Adipose tissue (tissue), 3 donors: ENCODE results near the gene FDX2. TPM values are rescaled to one million over a fixed set of nuclear protein-coding genes. Genes with fewer than 3 reads are reported as not detected.
A peak's percentile ranks its signal among the peaks of the same experiment; 100 is the strongest.

Source experiments
- H3K27ac ChIP-seq: one replicate; pipeline ENCODE4 v1.5.1; 2013; ENCODE audit warnings: low read depth, low read length
- WGBS, 3 donors: extraction: QIAGEN DNeasy Blood & Tissue Kit; methylation state at CpG; one replicate each; pipeline ENCODE4 v1.1.7; 2013; 5-methylcytosine and 5-hydroxymethylcytosine counted together
- polyA plus RNA-seq, 3 donors: library from polyadenylated mRNA; stranded (reverse); fragments of 200-250 nt; gene quantifications; one replicate each; pipeline ENCODE4 v1.2.3, GENCODE V29; 2013
- donor health status: healthy with polysubstance abuse.
- donor health status: Bipolar disorder and iron deficiency.
- donor health status: healthy.

The FDX2 gene
- polyA plus RNA-seq, 3 donors: 13.0 to 22.5 (median 19.1) TPM

GRCh38 chr19:10270616-10271394, 45.0 kb downstream of the FDX2 start, which contains the start of gene ICAM1:
ICAM1 (plus strand) TSS chr19:10271120; CDS start chr19:10271160, 40 bp downstream.
- WGBS, 3 donors: 1 to 2% (median 1%) methylated on average over 51 of the region's 51 CpGs
- peak within 1 kb of the TSS; percentile 94 for H3K27ac ChIP-seq

- H3K27ac ChIP-seq: peak overlapping the region; percentile 94
Measured at GRCh38 chr19:10270180-10270615, 45.6 kb downstream of the FDX2 start.

DNA sequence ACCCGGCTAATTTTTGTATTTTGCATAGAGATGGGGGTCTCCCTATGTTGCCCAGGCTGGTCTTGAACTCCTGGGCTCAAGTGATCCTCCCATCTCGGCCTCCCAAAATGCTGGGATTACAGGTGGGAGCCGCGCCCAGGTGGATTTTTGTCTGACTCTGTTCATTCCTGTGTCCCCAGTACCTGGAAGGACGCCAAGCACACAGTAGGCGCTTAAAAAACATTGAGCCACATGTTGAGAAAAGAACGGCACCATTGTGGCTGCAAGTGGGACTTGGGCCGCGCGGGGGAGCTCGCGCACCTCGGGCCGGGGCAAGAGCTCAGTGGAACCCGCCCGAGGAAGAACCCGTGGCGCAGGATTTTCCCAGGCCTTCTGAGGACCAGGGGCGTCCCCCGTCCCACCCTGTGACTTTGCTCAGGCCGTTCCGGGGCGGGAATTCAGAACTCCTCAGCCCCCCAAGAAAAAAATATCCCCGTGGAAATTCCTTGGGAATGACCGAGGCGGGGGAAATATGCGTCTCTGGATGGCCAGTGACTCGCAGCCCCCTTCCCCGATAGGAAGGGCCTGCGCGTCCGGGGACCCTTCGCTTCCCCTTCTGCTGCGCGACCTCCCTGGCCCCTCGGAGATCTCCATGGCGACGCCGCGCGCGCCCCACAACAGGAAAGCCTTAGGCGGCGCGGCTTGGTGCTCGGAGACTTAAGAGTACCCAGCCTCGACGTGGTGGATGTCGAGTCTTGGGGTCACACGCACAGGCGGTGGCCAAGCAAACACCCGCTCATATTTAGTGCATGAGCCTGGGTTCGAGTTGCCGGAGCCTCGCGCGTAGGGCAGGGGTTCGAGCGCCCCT, 46.3 kb downstream of the FDX2 start:
- 3 to 4% (median 4%) methylated on average over 59 of the region's 59 CpGs for WGBS, 3 donors
- H3K27ac ChIP-seq: peak overlapping the region; percentile 94

More at GRCh38 chr19:10270180-10270615, 45.6 kb downstream of the FDX2 start:
- 2 to 3% (median 3%) methylated on average over 33 to 37 of the region's 37 CpGs for WGBS, 3 donors

- peak overlapping the region; percentile 32 for H3K27ac ChIP-seq
- 43 to 60% (median 49%) methylated on average over 6 of the region's 6 CpGs for WGBS, 3 donors
Measured at GRCh38 chr19:10268071-10268470, 47.7 kb downstream of the FDX2 start.

GRCh38 chr19:10266706-10267105, 49.1 kb downstream of the FDX2 start:
- 66 to 84% (median 79%) methylated on average over 7 of the region's 7 CpGs for WGBS, 3 donors
- no peak overlapping the region for H3K27ac ChIP-seq

GRCh38 chr19:10262771-10263170, 53.0 kb downstream of the FDX2 start:
- no peak overlapping the region for H3K27ac ChIP-seq
- 76 to 88% (median 77%) methylated on average over 7 of the region's 7 CpGs for WGBS, 3 donors

DNA sequence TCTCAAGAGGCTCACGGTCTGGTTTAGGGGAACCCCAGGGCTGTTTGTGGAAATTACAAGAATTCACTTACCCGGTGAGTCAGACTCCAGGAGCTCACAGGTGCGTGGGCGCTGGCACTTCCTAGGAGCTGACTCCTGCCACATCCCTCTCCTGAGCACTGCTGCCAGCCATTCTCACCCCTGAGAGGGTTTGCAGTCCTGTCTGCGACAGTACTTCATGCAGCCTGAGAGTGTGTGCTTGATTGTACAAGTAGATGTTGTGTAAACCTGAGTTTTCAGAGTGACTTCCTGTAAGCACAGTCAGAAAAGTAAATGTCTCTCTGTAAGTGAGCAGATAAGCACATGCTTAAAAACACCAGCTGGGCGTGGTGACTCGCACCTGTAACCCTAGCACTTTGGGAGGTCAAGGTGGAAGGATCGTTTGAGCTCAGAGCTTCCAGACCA, 55.7 kb downstream of the FDX2 start:
- no peak overlapping the region for H3K27ac ChIP-seq
- WGBS, 3 donors: 75 to 80% (median 76%) methylated on average over 8 of the region's 8 CpGs

Other genes with a start within 250 kb of the FDX2 start
- 10 to 100 TPM; 17.2 to 27.4 (median 22.2) TPM for gene SHFL, start 229.7 kb downstream of the FDX2 start, polyA plus RNA-seq
- 1 to 10 TPM in 1 of 3 donors, under 1 TPM in 2; 0.22 to 1.0 (median 0.43) TPM for gene ANGPTL6, start 213.3 kb downstream of the FDX2 start, polyA plus RNA-seq
- 10 to 100 TPM; 21.7 to 59.1 (median 37.2) TPM for gene PPAN, start 209.7 kb downstream of the FDX2 start, polyA plus RNA-seq
- 10 to 100 TPM in 1 of 3 donors, 1 to 10 TPM in 2; 3.6 to 10.7 (median 4.3) TPM for gene P2RY11, start 204.3 kb downstream of the FDX2 start, polyA plus RNA-seq
- gene EIF3G, start 196.1 kb downstream of the FDX2 start, polyA plus RNA-seq: 100 to 1,000 TPM; 193 to 249 (median 243) TPM
- gene DNMT1, start 121.1 kb downstream of the FDX2 start, polyA plus RNA-seq: 10 to 100 TPM in 2 of 3 donors, 1 to 10 TPM in 1; 8.3 to 41.1 (median 27.0) TPM
- 10 to 100 TPM in 1 of 3 donors, 1 to 10 TPM in 2; 1.2 to 15.2 (median 4.0) TPM for gene S1PR2, start 84.7 kb downstream of the FDX2 start, polyA plus RNA-seq
- 10 to 100 TPM; 33.4 to 85.7 (median 40.5) TPM for gene MRPL4, start 63.8 kb downstream of the FDX2 start, polyA plus RNA-seq
- gene ICAM1, start 44.9 kb downstream of the FDX2 start, polyA plus RNA-seq: 100 to 1,000 TPM in 1 of 3 donors, 10 to 100 TPM in 1, 1 to 10 TPM in 1; 5.6 to 134 (median 26.0) TPM
- gene ICAM4, start 29.1 kb downstream of the FDX2 start, polyA plus RNA-seq: 1 to 10 TPM in 2 of 3 donors, under 1 TPM in 1; 0.06 to 2.5 (median 2.5) TPM
- gene ICAM5, start 26.1 kb downstream of the FDX2 start, polyA plus RNA-seq: under 1 TPM; 0.20 to 0.55 (median 0.22) TPM
- gene ZGLP1, start 6.2 kb downstream of the FDX2 start, polyA plus RNA-seq: 1 to 10 TPM; 2.2 to 5.3 (median 2.2) TPM
- gene RAVER1, start 17.5 kb upstream of the FDX2 start, polyA plus RNA-seq: 10 to 100 TPM in 1 of 3 donors, 1 to 10 TPM in 2; 7.4 to 15.5 (median 8.7) TPM
- gene ICAM3, start 23.6 kb upstream of the FDX2 start, polyA plus RNA-seq: 10 to 100 TPM; 19.6 to 44.3 (median 26.0) TPM
- gene TYK2, start 64.6 kb upstream of the FDX2 start, polyA plus RNA-seq: 100 to 1,000 TPM in 2 of 3 donors, 10 to 100 TPM in 1; 59.0 to 141 (median 106) TPM
- gene CDC37, start 87.5 kb upstream of the FDX2 start, polyA plus RNA-seq: 100 to 1,000 TPM in 2 of 3 donors, 10 to 100 TPM in 1; 99.7 to 305 (median 272) TPM
- gene PDE4A, start 104.5 kb upstream of the FDX2 start, polyA plus RNA-seq: 10 to 100 TPM in 2 of 3 donors, 1 to 10 TPM in 1; 6.4 to 11.9 (median 10.6) TPM
- gene KEAP1, start 187.3 kb upstream of the FDX2 start, polyA plus RNA-seq: 10 to 100 TPM; 26.6 to 50.8 (median 50.0) TPM
- gene S1PR5, start 201.4 kb upstream of the FDX2 start, polyA plus RNA-seq: under 1 TPM in 2 of 3 donors, not detected in 1; 0.12 to 0.20 TPM
- gene ATG4D, start 227.9 kb upstream of the FDX2 start, polyA plus RNA-seq: 10 to 100 TPM; 12.0 to 23.0 (median 21.5) TPM
- 10 to 100 TPM; 14.8 to 17.5 (median 15.2) TPM for gene KRI1, start 250.0 kb upstream of the FDX2 start, polyA plus RNA-seq